C4-2B (cell line): ENCODE data around the gene STEAP4.

ENCODE experiments used
- ZFX ChIP-seq: fragments of 450-650 bp; IDR thresholded peaks from 2 replicates; pipeline ENCODE4 v1.6.1; 2017
- TF ChIP-seq, protein P1 (sequence below): fragments of 450-650 bp; conservative IDR thresholded peaks from 2 replicates; pipeline ENCODE4 v1.5.1; 2017; ENCODE audit warnings: mild to moderate bottlenecking

DNA sequence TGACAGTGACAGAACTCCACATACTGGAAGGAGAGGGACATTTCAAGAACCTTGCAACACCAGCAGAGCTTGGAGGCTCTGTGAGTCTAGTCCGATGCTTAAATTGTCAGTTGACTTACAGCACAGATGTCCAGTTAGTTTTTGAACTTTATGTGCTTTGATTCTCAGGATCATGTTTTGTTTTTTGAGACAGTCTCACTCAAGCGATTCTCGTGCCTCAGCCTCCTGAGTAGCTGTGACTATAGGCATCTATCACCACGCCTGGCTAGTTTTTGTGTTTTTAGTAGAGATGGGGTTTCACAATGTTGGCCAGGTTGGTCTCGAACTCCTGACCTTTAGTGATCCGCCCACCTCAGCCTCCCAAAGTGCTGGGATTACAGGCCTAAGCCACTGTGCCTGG lies 31.8 kb upstream of the STEAP4 start:
- TF ChIP-seq, protein P1, sequence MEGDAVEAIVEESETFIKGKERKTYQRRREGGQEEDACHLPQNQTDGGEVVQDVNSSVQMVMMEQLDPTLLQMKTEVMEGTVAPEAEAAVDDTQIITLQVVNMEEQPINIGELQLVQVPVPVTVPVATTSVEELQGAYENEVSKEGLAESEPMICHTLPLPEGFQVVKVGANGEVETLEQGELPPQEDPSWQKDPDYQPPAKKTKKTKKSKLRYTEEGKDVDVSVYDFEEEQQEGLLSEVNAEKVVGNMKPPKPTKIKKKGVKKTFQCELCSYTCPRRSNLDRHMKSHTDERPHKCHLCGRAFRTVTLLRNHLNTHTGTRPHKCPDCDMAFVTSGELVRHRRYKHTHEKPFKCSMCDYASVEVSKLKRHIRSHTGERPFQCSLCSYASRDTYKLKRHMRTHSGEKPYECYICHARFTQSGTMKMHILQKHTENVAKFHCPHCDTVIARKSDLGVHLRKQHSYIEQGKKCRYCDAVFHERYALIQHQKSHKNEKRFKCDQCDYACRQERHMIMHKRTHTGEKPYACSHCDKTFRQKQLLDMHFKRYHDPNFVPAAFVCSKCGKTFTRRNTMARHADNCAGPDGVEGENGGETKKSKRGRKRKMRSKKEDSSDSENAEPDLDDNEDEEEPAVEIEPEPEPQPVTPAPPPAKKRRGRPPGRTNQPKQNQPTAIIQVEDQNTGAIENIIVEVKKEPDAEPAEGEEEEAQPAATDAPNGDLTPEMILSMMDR, result no peak
- TF ChIP-seq ZFX, result no peak
